DOHH2 (cell line): Measurements from ENCODE around the gene NAPB.

Experiments
- H3F3A ChIP-seq: fragments of 200-600 bp; sonication (generic), shearing (Covaris generic); 2 replicates; pipeline ENCODE4 v1.6.0; 2016; ENCODE audit warnings: antibody characterized with exemption, mild to moderate bottlenecking; ENCODE audit not compliant: control insufficient read depth, insufficient read depth
- H3K27ac ChIP-seq: fragments of 200-600 bp; sonication (generic); 2 replicates; pipeline ENCODE4 v1.5.1; 2014; ENCODE audit warnings: low read depth, mild to moderate bottlenecking, low read length, moderate library complexity
- H3K27me3 ChIP-seq: fragments of 200-600 bp; sonication (generic); 2 replicates; pipeline ENCODE4 v1.6.1; 2014; ENCODE audit warnings: mild to moderate bottlenecking, low read length, mixed read lengths; ENCODE audit not compliant: control insufficient read depth
- H3K36me3 ChIP-seq: fragments of 200-600 bp; sonication (generic); 2 replicates; pipeline ENCODE4 v1.6.1; 2014; ENCODE audit warnings: mild to moderate bottlenecking, low read length, moderate library complexity, mixed read lengths; ENCODE audit not compliant: control insufficient read depth
- H3K4me1 ChIP-seq: fragments of 200-600 bp; sonication (generic); 2 replicates; pipeline ENCODE4 v1.6.1; 2014; ENCODE audit warnings: mild to moderate bottlenecking, low read length, mixed read lengths; ENCODE audit not compliant: control insufficient read depth
- H3K4me2 ChIP-seq: fragments of 200-600 bp; sonication (generic); 2 replicates; pipeline ENCODE4 v1.6.0; 2014; ENCODE audit warnings: mild to moderate bottlenecking, low read length, moderate library complexity
- H3K4me3 ChIP-seq: fragments of 200-600 bp; sonication (generic); 2 replicates; pipeline ENCODE4 v1.5.1; 2014; ENCODE audit warnings: mild to moderate bottlenecking, low read length, mixed read lengths
- H3K79me2 ChIP-seq: fragments of 200-600 bp; sonication (generic); 2 replicates; pipeline ENCODE4 v1.6.1; 2014; ENCODE audit warnings: mild to moderate bottlenecking, low read length, mixed read lengths; ENCODE audit not compliant: control insufficient read depth
- H3K9me2 ChIP-seq: fragments of 200-600 bp; sonication (generic); replicated peaks from 2 replicates; pipeline ENCODE4 v1.6.1; 2014; ENCODE audit warnings: mild to moderate bottlenecking, low read length, mixed read lengths; ENCODE audit not compliant: control insufficient read depth
- H3K9me3 ChIP-seq: fragments of 200-600 bp; sonication (generic); 2 replicates; pipeline ENCODE4 v1.6.1; 2014; ENCODE audit warnings: antibody characterized with exemption, low read length, mixed read lengths; ENCODE audit not compliant: control insufficient read depth, insufficient read depth
- H4K20me1 ChIP-seq: fragments of 200-600 bp; sonication (generic); 2 replicates; pipeline ENCODE4 v1.6.0; 2014; ENCODE audit warnings: low read depth, mild to moderate bottlenecking, antibody characterized with exemption, low read length, moderate library complexity; ENCODE audit not compliant: control insufficient read depth, insufficient read depth
- EZH2phosphoT487 ChIP-seq: fragments of 200-600 bp; sonication (generic); IDR thresholded peaks from 2 replicates; pipeline ENCODE4 v1.6.1; 2017; ENCODE audit warnings: borderline replicate concordance, mild to moderate bottlenecking, antibody characterized with exemption, low read length, moderate library complexity, mixed read lengths
- TF ChIP-seq, protein P1 (sequence below): fragments of 200-600 bp; sonication (generic); IDR thresholded peaks from one replicate; pipeline ENCODE4 v1.5.1; 2014; ENCODE audit warnings: antibody characterized with exemption, mild to moderate bottlenecking, low read depth, low read length; ENCODE audit not compliant: poor library complexity, severe bottlenecking

The NAPB gene

DNA sequence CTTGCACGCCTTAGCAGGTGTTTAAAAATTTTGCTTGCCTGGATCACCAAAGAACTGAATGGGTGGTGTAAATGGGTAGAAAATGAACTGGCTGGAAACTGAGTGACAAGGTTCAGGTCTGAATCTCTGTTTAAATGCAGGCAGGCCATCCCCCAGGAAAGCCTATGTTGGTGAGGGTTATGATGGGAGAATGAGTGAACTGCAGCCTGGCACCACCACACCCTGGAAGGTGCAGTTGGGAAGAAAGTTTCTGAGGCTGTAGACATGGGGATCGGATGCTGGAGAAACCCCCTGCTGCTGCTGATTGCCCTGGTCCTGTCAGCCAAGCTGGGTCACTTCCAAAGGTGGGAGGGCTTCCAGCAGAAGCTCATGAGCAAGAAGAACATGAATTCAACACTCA, 18.7 kb upstream of the NAPB start:
- Histone ChIP-seq H3K9me3 (no peaks in the 10 kb centered on the region), H3K79me2 (no peaks in the 10 kb centered on the region), H3K36me3 (no peaks in the 10 kb centered on the region), H3F3A (no peaks in the 10 kb centered on the region), H3K4me3 (no peak overlapping the region), H3K4me1 (no peaks in the 10 kb centered on the region), H4K20me1 (no peaks in the 10 kb centered on the region), H3K27ac (no peak overlapping the region), H3K4me2 (no peak overlapping the region), H3K27me3 (peaks cover 2% of the 10 kb centered on the region; the same call in 1 of the 2 replicates), H3K9me2 (no peaks in the 10 kb centered on the region)
- TF ChIP-seq, protein P1, sequence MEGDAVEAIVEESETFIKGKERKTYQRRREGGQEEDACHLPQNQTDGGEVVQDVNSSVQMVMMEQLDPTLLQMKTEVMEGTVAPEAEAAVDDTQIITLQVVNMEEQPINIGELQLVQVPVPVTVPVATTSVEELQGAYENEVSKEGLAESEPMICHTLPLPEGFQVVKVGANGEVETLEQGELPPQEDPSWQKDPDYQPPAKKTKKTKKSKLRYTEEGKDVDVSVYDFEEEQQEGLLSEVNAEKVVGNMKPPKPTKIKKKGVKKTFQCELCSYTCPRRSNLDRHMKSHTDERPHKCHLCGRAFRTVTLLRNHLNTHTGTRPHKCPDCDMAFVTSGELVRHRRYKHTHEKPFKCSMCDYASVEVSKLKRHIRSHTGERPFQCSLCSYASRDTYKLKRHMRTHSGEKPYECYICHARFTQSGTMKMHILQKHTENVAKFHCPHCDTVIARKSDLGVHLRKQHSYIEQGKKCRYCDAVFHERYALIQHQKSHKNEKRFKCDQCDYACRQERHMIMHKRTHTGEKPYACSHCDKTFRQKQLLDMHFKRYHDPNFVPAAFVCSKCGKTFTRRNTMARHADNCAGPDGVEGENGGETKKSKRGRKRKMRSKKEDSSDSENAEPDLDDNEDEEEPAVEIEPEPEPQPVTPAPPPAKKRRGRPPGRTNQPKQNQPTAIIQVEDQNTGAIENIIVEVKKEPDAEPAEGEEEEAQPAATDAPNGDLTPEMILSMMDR: no peak
- no peak for TF ChIP-seq EZH2phosphoT487

DNA sequence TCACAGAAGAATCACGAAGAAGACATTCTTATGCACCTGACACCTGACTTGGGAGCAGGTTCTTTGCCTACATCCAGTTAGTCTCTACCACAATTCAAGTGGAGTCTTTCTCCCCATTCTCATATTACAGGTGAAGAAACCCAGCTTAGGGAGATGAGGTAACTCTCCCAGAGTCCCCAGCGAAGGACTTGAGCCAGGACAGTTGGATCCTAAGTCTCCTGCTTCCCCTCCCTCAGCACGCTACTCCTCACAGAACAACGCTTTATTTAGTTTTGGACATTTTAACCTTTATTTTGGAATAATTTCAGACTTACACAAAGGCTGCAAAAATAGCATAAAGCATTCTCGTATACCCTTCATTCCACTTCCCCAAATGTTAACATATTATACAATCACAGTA, 17.4 kb upstream of the NAPB start:
- no peaks in the 10 kb centered on the region for H3K9me3 ChIP-seq
- H3K4me3 ChIP-seq: no peak overlapping the region
- no peak overlapping the region for H3K4me2 ChIP-seq
- no peaks in the 10 kb centered on the region for H3F3A ChIP-seq
- H3K27ac ChIP-seq: no peak overlapping the region
- no peak for TF ChIP-seq EZH2phosphoT487
- TF ChIP-seq, protein P1: no peak
- H3K36me3 ChIP-seq: no peaks in the 10 kb centered on the region
- H3K27me3 ChIP-seq: peaks cover 2% of the 10 kb centered on the region; the same call in 1 of the 2 replicates
- no peaks in the 10 kb centered on the region for H4K20me1 ChIP-seq
- no peaks in the 10 kb centered on the region for H3K4me1 ChIP-seq
- H3K9me2 ChIP-seq: no peaks in the 10 kb centered on the region
- no peaks in the 10 kb centered on the region for H3K79me2 ChIP-seq

DNA sequence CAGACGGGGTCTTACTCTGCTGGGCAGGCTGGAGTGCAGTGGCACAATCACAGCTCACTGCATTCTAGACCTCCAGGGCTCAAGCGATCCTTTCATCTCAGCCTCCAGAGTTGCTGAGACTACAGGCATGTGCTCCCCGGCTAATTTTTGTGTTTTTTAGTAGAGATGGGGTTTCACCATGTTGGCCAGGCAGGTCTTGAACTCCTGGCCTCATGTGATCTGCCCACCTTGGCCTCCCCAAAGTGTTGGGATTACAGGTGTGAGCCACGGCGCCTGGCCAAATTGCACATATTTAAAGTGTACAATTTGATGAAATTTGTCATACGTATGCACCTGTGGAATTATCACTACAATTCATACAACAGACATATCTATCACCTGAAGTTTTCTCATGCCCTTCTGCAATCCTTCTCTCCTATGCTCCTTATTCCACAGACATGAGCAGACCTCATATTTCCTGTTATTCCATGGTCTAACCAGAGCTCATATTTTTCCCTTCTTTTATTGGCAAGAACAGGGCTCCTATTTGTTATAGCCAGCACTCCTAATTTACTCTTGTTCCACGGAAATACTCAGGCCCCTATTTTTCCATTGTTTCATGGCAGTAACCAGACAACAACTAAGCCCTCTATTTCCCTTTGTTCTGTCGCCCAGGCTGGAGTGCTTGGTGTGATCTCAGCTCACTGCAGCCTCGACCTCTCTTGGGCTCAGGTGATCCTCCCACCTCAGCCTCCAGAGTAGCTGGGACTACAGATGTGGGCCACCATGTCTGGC, 16.0 kb upstream of the NAPB start:
- no peaks in the 10 kb centered on the region for H3K36me3 ChIP-seq
- no peak overlapping the region for H3K4me2 ChIP-seq
- no peaks in the 10 kb centered on the region for H3K4me1 ChIP-seq
- no peaks in the 10 kb centered on the region for H3K79me2 ChIP-seq
- no peaks in the 10 kb centered on the region for H3K9me2 ChIP-seq
- no peaks in the 10 kb centered on the region for H3F3A ChIP-seq
- H4K20me1 ChIP-seq: no peaks in the 10 kb centered on the region
- TF ChIP-seq, protein P1: no peak
- TF ChIP-seq EZH2phosphoT487: no peak
- no peaks in the 10 kb centered on the region; the same call in 1 of the 2 replicates for H3K27me3 ChIP-seq
- no peak overlapping the region for H3K27ac ChIP-seq
- no peak overlapping the region for H3K4me3 ChIP-seq
- H3K9me3 ChIP-seq: no peaks in the 10 kb centered on the region
